Astrocyte (in vitro differentiated cells and primary cell): ENCODE data around the gene WBP1. TPM values are rescaled to one million over a fixed set of nuclear protein-coding genes. Genes with fewer than 3 reads are reported as not detected.

Experiments
- DNase-seq: peaks from one replicate; pipeline ENCODE4 v3.0.0-alpha.2; 2010; ENCODE audit warnings: low read depth
- FAIRE-seq: peaks from 2 replicates; lab custom pipeline; 2011; peaks lifted over from hg19 to GRCh38; lab: Jason Lieb, UNC
- H2AFZ ChIP-seq: 2 replicates; pipeline ENCODE4 v1.6.0; 2012; ENCODE audit warnings: low read depth, low read length, inconsistent platforms
- H3K27ac ChIP-seq: 2 replicates; pipeline ENCODE4 v1.5.1; 2011; ENCODE audit warnings: low read depth, low read length, inconsistent platforms
- H3K27me3 ChIP-seq: 2 replicates; pipeline ENCODE4 v1.6.0; 2011; ENCODE audit warnings: low read length, inconsistent platforms; ENCODE audit not compliant: insufficient read depth
- H3K36me3 ChIP-seq: 2 replicates; pipeline ENCODE4 v1.5.1; 2011; ENCODE audit warnings: low read length, inconsistent platforms; ENCODE audit not compliant: insufficient read depth
- H3K4me1 ChIP-seq: 2 replicates; pipeline ENCODE4 v1.5.1; 2011; ENCODE audit warnings: low read length, inconsistent platforms; ENCODE audit not compliant: insufficient read depth
- H3K4me2 ChIP-seq: 2 replicates; pipeline ENCODE4 v1.6.0; 2012; ENCODE audit warnings: low read length, inconsistent platforms
- H3K4me3 ChIP-seq: 2 replicates; pipeline ENCODE4 v1.5.1; 2011; ENCODE audit warnings: low read depth, mild to moderate bottlenecking, low read length, inconsistent platforms; ENCODE audit not compliant: insufficient read depth
- H3K79me2 ChIP-seq: 2 replicates; pipeline ENCODE4 v1.6.0; 2012; ENCODE audit warnings: mild to moderate bottlenecking, low read length, inconsistent platforms; ENCODE audit not compliant: insufficient read depth
- H3K9ac ChIP-seq: 2 replicates; pipeline ENCODE4 v1.6.0; 2012; ENCODE audit warnings: mild to moderate bottlenecking, low read length, inconsistent platforms
- H3K9me3 ChIP-seq: 2 replicates; pipeline ENCODE4 v1.5.1; 2012; ENCODE audit warnings: low read depth, mild to moderate bottlenecking, low read length, inconsistent platforms; ENCODE audit not compliant: insufficient read depth
- H4K20me1 ChIP-seq: 2 replicates; pipeline ENCODE4 v1.6.0; 2012; ENCODE audit warnings: low read length, inconsistent platforms; ENCODE audit not compliant: insufficient read depth
- H3K27ac Mint-ChIP-seq: one replicate; pipeline ENCODE4 v1.8.0; 2021; ENCODE audit warnings: mild to moderate bottlenecking, mixed read lengths; ENCODE audit not compliant: unreplicated experiment
- H3K27me3 Mint-ChIP-seq: one replicate; pipeline ENCODE4 v1.8.0; 2021; ENCODE audit warnings: low read depth, mixed read lengths; ENCODE audit not compliant: unreplicated experiment
- H3K36me3 Mint-ChIP-seq: one replicate; pipeline ENCODE4 v1.8.0; 2021; ENCODE audit warnings: low read depth, mixed read lengths; ENCODE audit not compliant: unreplicated experiment
- H3K4me1 Mint-ChIP-seq: one replicate; pipeline ENCODE4 v1.8.0; 2021; ENCODE audit warnings: low read depth, mixed read lengths; ENCODE audit not compliant: unreplicated experiment
- H3K4me3 Mint-ChIP-seq: one replicate; pipeline ENCODE4 v1.8.0; 2021; ENCODE audit warnings: mild to moderate bottlenecking, moderate library complexity, mixed read lengths; ENCODE audit not compliant: unreplicated experiment
- H3K9me3 Mint-ChIP-seq: one replicate; pipeline ENCODE4 v1.8.0; 2021; ENCODE audit warnings: mild to moderate bottlenecking, mixed read lengths; ENCODE audit not compliant: unreplicated experiment
- EZH2 ChIP-seq: IDR thresholded peaks from 2 replicates; pipeline ENCODE4 v1.6.1; 2012; ENCODE audit warnings: mild to moderate bottlenecking, low read length, inconsistent platforms; ENCODE audit not compliant: insufficient read depth
- total RNA-seq: library from RNA; stranded (reverse); gene quantifications from 2 replicates; pipeline ENCODE4 v1.2.1, GENCODE V29; 2021
- TF ChIP-seq, protein P1 (sequence below): IDR thresholded peaks from 2 replicates; pipeline ENCODE4 v1.5.1; 2011; ENCODE audit warnings: low read depth, mild to moderate bottlenecking, inconsistent platforms, low read length, moderate library complexity; ENCODE audit not compliant: insufficient read depth

WBP1 gene
- total RNA-seq, 1 donor from 2014 or later, result 56.4 TPM

DNA sequence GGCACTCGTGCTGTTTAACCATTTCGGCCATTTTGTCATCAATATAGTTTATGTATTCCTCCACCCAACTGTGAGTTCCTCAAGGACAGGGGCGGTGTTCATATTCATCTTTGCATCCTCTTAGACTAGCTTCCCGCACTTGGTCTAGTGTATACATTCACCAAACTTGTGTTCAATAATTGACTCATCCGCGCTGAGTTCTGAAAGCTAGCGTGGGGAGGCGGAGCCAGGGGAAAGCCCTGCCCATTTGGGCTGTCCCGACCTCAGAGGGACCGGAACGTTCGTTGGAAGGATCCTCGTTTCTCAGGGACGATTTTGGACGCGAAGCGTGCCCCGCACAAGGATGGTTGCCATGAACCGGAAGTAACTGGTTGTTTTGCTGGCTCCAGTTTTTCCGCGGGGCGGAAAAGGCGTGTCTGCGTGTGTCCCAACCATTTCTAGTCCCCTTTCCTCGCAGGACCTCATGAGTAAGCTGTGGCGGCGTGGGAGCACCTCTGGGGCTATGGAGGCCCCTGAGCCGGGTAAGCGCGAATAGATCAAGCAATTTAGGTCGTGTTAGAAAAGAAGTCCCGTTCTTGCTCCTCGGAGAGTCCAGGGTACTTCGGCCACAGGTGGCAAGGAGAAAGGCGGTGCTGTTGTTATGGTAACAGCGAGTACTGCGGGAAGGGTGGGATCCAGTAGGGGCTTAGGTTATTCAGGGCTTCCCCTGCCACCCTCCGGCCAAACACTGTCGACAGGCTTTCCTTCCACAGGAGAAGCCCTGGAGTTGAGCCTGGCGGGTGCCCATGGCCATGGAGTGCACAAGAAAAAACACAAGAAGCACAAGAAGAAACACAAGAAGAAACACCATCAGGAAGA is 3.4 kb upstream of the WBP1 start, which contains the start of gene INO80B:
TSS of gene INO80B (plus strand) at position 434 of the 858 bp plus-strand sequence. CDS start at position 464, 30 bp downstream.
- peak within 1 kb of the TSS; percentile 91 for H3K4me3 Mint-ChIP-seq
- no peak for TF ChIP-seq EZH2
- TF ChIP-seq, protein P1, sequence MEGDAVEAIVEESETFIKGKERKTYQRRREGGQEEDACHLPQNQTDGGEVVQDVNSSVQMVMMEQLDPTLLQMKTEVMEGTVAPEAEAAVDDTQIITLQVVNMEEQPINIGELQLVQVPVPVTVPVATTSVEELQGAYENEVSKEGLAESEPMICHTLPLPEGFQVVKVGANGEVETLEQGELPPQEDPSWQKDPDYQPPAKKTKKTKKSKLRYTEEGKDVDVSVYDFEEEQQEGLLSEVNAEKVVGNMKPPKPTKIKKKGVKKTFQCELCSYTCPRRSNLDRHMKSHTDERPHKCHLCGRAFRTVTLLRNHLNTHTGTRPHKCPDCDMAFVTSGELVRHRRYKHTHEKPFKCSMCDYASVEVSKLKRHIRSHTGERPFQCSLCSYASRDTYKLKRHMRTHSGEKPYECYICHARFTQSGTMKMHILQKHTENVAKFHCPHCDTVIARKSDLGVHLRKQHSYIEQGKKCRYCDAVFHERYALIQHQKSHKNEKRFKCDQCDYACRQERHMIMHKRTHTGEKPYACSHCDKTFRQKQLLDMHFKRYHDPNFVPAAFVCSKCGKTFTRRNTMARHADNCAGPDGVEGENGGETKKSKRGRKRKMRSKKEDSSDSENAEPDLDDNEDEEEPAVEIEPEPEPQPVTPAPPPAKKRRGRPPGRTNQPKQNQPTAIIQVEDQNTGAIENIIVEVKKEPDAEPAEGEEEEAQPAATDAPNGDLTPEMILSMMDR, result no peak
- no peaks in the 10 kb centered on the region for H4K20me1 ChIP-seq
- H3K9ac ChIP-seq, result peak within 1 kb of the TSS; percentile 79
- no peaks in the 10 kb centered on the region for H3K9me3 ChIP-seq
- no peaks in the 10 kb centered on the region for H3K36me3 ChIP-seq
- H3K4me3 ChIP-seq, result peak within 1 kb of the TSS; percentile 74
- H2AFZ ChIP-seq, result peak within 1 kb of the TSS; percentile 54
- H3K27me3 Mint-ChIP-seq, result peaks cover 4% of the 10 kb centered on the region
- H3K4me1 ChIP-seq, result peaks cover 13% of the 10 kb centered on the region
- no peaks in the 10 kb centered on the region for H3K27me3 ChIP-seq
- no peaks in the 10 kb centered on the region for H3K9me3 Mint-ChIP-seq
- H3K27ac ChIP-seq, result peak within 1 kb of the TSS; percentile 1
- H3K36me3 Mint-ChIP-seq, result no peaks in the 10 kb centered on the region
- peak within 1 kb of the TSS; percentile 70 for H3K27ac Mint-ChIP-seq
- FAIRE-seq (no peak), DNase-seq (peak; percentile 95)
- H3K4me1 Mint-ChIP-seq, result peaks cover 21% of the 10 kb centered on the region
- H3K4me2 ChIP-seq, result peak within 1 kb of the TSS; percentile 89
- peaks cover 21% of the 10 kb centered on the region for H3K79me2 ChIP-seq

DNA sequence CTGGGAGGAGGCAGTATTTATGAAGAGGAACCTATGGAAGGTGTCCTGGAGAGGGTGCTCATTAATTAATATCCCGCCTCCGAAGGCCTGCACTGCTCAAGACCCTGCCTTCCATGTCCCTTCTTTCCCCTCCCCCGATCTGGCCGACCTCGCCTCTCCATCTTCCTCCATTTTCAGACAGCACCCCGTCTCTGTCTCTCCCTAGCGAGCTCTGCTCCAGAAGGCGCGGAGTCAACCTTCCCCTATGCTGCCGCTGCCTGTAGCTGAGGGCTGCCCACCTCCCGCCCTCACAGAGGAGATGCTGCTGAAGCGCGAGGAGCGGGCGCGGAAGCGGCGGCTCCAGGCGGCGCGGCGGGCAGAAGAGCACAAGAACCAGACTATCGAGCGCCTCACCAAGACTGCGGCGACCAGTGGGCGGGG is 1.1 kb upstream of the WBP1 start:
- no peaks in the 10 kb centered on the region for H3K36me3 ChIP-seq
- H3K4me3 ChIP-seq, result peak overlapping the region; percentile 81
- H4K20me1 ChIP-seq, result peaks cover 5% of the 10 kb centered on the region
- H2AFZ ChIP-seq, result peak overlapping the region; percentile 84
- peak overlapping the region; percentile 33 for H3K27ac ChIP-seq
- H3K9ac ChIP-seq, result peak overlapping the region; percentile 71
- Mint-ChIP-seq H3K9me3 (no peaks in the 10 kb centered on the region), H3K4me3 (peak overlapping the region; percentile 91), H3K36me3 (no peaks in the 10 kb centered on the region), H3K27me3 (peaks cover 4% of the 10 kb centered on the region), H3K4me1 (peaks cover 21% of the 10 kb centered on the region), H3K27ac (peak overlapping the region; percentile 89)
- H3K4me1 ChIP-seq, result peaks cover 13% of the 10 kb centered on the region
- H3K79me2 ChIP-seq, result peaks cover 24% of the 10 kb centered on the region
- TF ChIP-seq, protein P1, result no peak
- TF ChIP-seq EZH2, result no peak
- H3K9me3 ChIP-seq, result no peaks in the 10 kb centered on the region
- H3K27me3 ChIP-seq, result no peaks in the 10 kb centered on the region
- FAIRE-seq, result no peak
- no peak for DNase-seq
- H3K4me2 ChIP-seq, result peak overlapping the region; percentile 95
